Small intestine (tissue), 7 donors: ENCODE results near the gene PCDHA8. TPM values are rescaled to one million over a fixed set of nuclear protein-coding genes. Genes with fewer than 3 reads are reported as not detected.
"Not testable (repeated sequence)": the region's sequence is repeated elsewhere in the genome, so short reads cannot be mapped to it uniquely, and the experiment has no call there.

Experiments
- DNase-seq, 2 donors: peaks; one replicate each; pipeline versions ENCODE4 v3.0.0 to v3.0.0-alpha.2; 2013
- FAIRE-seq: peaks from 2 replicates; lab custom pipeline; 2012; peaks lifted over from hg19 to GRCh38; lab: Jason Lieb, UNC
- H3K27ac ChIP-seq, 3 donors: one replicate each; pipeline ENCODE4 v1.5.1; 2013; ENCODE audit warnings: low read length in 2 of 3, mild to moderate bottlenecking in 2 of 3, control low read depth in 1 of 3, inconsistent platforms in 1 of 3, low read depth in 1 of 3, moderate library complexity in 1 of 3
- H3K27me3 ChIP-seq, 3 donors: one replicate each; pipeline ENCODE4 v1.6.1; 2013; ENCODE audit warnings: low read length in 3 of 3, inconsistent platforms in 1 of 3; ENCODE audit not compliant: control insufficient read depth in 3 of 3, insufficient read depth in 3 of 3
- H3K36me3 ChIP-seq, 3 donors: one replicate each; pipeline ENCODE4 v1.6.1; 2013; ENCODE audit warnings: low read length in 3 of 3, inconsistent platforms in 1 of 3, low read depth in 1 of 3, mild to moderate bottlenecking in 1 of 3, moderate library complexity in 1 of 3; ENCODE audit not compliant: control insufficient read depth in 3 of 3, insufficient read depth in 2 of 3
- H3K4me1 ChIP-seq, 3 donors: one replicate each; pipeline ENCODE4 v1.6.1; 2013; ENCODE audit warnings: low read length in 2 of 3, inconsistent platforms in 1 of 3, low read depth in 1 of 3, mild to moderate bottlenecking in 1 of 3, moderate library complexity in 1 of 3; ENCODE audit not compliant: control insufficient read depth in 3 of 3, insufficient read depth in 2 of 3
- H3K4me3 ChIP-seq, 3 donors: one replicate each; pipeline ENCODE4 v1.5.1; 2013; ENCODE audit warnings: low read length in 3 of 3, control low read depth in 1 of 3, inconsistent platforms in 1 of 3, low read depth in 1 of 3, mild to moderate bottlenecking in 1 of 3, moderate library complexity in 1 of 3
- H3K9me3 ChIP-seq, 2 donors: one replicate each; pipeline ENCODE4 v1.6.1; 2013; ENCODE audit warnings: low read depth in 1 of 2, low read length in 1 of 2; ENCODE audit not compliant: control insufficient read depth in 2 of 2, insufficient read depth in 1 of 2
- WGBS, 3 donors: extraction: QIAGEN DNeasy Blood & Tissue Kit; methylation state at CpG; one replicate each; pipeline ENCODE4 v1.1.7; 2013; 5-methylcytosine and 5-hydroxymethylcytosine counted together
- polyA plus RNA-seq, 4 donors: library from polyadenylated mRNA; stranded (reverse) in 3 of 4; unstranded in 1 of 4; fragments of 200-250 nt in 3 of 4; fragments of 120-200 nt in 1 of 4; gene quantifications; one replicate each; pipeline versions ENCODE4 v1.2.1 to v1.2.3, GENCODE V29; 2013
- donor health status: healthy with polysubstance abuse.
- donor health status: control.
- donor health status: control.
- donor health status: Bipolar disorder and iron deficiency.
- donor health status: healthy.

PCDHA8 gene
- polyA plus RNA-seq, 4 donors = 0.04 to 0.06 TPM; not detected in 2

DNA sequence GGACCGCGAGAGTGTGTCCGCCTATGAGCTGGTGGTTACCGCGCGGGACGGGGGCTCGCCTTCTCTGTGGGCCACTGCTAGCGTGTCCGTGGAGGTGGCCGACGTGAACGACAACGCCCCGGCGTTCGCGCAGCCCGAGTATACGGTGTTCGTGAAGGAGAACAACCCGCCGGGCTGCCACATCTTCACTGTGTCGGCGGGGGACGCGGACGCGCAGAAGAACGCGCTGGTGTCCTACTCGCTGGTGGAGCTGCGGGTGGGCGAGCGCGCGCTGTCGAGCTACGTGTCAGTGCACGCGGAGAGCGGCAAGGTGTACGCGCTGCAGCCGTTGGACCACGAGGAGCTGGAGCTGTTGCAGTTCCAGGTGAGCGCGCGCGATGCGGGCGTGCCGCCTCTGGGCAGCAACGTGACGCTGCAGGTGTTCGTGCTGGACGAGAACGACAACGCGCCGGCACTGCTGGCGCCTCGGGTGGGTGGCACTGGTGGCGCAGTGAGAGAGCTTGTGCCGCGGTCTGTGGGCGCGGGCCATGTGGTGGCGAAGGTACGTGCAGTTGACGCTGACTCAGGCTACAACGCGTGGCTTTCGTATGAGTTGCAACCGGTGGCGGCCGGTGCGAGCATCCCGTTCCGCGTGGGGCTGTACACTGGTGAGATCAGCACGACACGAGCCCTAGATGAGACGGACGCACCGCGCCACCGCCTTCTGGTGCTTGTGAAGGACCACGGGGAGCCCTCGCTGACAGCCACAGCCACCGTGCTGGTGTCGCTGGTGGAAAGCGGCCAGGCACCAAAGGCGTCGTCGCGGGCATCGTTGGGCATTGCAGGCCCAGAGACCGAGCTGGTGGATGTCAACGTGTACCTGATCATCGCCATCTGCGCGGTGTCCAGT, 5.1 kb upstream of the PCDHA8 start:
- H3K27me3 ChIP-seq = no peaks in the 10 kb centered on the region
- peaks cover 3 to 38% of the 10 kb centered on the region in 2 donors for H3K9me3 ChIP-seq
- H3K4me1 ChIP-seq = no peaks in the 10 kb centered on the region
- whole genome bisulfite sequencing, 3 donors = 55 to 73% (median 65%) methylated on average over 103 of the region's 103 CpGs
- H3K4me3 ChIP-seq = no peak overlapping the region
- no peak for FAIRE-seq
- no peak overlapping the region for H3K27ac ChIP-seq
- H3K36me3 ChIP-seq = no peaks in the 10 kb centered on the region
- DNase-seq = no peak

DNA sequence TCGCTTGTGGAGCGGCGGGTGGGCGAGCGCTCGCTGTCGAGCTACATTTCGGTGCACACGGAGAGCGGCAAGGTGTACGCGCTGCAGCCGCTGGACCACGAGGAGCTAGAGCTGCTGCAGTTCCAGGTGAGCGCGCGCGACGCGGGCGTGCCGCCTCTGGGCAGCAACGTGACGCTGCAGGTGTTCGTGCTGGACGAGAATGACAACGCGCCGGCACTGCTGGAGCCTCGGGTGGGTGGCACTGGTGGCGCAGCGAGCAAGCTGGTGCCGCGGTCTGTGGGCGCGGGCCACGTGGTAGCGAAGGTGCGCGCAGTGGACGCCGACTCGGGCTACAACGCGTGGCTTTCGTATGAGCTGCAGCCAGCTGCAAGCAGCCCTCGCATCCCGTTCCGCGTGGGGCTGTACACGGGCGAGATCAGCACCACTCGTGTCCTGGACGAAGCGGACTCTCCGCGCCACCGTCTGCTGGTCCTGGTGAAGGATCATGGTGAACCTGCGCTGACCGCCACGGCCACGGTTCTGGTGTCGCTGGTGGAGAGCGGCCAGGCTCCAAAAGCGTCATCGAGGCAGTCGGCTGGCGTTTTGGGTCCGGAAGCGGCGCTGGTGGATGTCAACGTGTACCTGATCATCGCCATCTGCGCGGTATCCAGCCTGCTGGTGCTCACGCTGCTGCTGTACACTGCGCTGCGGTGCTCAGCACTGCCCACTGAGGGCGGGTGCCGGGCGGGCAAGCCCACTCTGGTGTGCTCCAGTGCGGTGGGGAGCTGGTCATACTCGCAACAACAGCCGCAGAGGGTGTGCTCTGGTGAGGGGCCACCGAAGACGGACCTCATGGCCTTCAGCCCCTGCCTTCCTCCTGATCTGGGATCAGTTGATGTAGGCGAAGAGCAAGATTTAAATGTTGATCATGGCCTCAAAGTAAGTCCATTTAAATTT, 2.1 kb downstream of the PCDHA8 start:
- FAIRE-seq (no peak), DNase-seq (no peak)
- Histone ChIP-seq H3K36me3 (no peaks in the 10 kb centered on the region), H3K27me3 (no peaks in the 10 kb centered on the region), H3K4me3 (no peak overlapping the region), H3K27ac (no peak overlapping the region), H3K4me1 (no peaks in the 10 kb centered on the region), H3K9me3 (peaks cover 0 to 26% of the 10 kb centered on the region in 2 donors)
- WGBS, 3 donors = 57 to 78% methylated on average over 87 of the region's 87 CpGs; no CpG with 5 or more reads in 1 of the 3 donors

GRCh38 chr5:140848139-140849102, 7.4 kb downstream of the PCDHA8 start, which contains the start of gene PCDHA9:
PCDHA9 (plus strand) TSS chr5:140848382; CDS start chr5:140848496, 114 bp downstream.
- not testable (repeated sequence) for DNase-seq, H3K27me3 ChIP-seq, FAIRE-seq, H3K36me3 ChIP-seq, H3K4me1 ChIP-seq, H3K4me3 ChIP-seq, H3K27ac ChIP-seq
- peaks cover 0 to 13% of the 10 kb centered on the region in 2 donors for H3K9me3 ChIP-seq
- WGBS, 3 donors = 25 to 45% methylated on average over 37 to 46 of the region's 48 CpGs; no CpG with 5 or more reads in 1 of the 3 donors

DNA sequence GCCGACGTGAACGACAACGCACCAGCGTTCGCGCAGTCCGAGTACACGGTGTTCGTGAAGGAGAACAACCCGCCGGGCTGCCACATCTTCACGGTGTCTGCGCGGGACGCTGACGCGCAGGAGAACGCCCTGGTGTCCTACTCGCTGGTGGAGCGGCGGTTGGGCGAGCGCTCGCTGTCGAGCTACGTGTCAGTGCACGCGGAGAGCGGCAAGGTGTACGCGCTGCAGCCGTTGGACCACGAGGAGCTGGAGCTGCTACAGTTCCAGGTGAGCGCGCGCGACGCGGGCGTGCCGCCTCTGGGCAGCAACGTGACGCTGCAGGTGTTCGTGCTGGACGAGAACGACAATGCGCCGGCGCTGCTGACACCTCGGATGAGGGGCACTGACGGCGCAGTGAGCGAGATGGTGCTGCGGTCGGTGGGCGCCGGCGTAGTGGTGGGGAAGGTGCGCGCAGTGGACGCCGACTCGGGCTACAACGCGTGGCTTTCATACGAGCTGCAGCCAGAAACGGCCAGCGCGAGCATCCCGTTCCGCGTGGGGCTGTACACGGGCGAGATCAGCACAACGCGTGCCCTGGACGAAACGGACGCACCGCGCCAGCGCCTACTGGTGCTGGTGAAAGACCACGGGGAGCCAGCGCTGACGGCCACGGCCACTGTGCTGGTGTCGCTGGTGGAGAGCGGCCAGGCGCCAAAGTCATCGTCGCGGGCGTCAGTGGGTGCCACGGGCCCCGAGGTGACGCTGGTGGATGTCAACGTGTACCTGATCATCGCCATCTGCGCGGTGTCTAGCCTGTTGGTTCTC, 9.0 kb downstream of the PCDHA8 start:
- H3K27ac ChIP-seq, H3K36me3 ChIP-seq, H3K4me3 ChIP-seq, DNase-seq, H3K27me3 ChIP-seq, FAIRE-seq, H3K4me1 ChIP-seq: not testable (repeated sequence)
- H3K9me3 ChIP-seq = peaks cover 0 to 12% of the 10 kb centered on the region in 2 donors
- whole genome bisulfite sequencing, 3 donors = 55 to 80% methylated on average over 97 to 101 of the region's 101 CpGs; no CpG with 5 or more reads in 1 of the 3 donors

DNA sequence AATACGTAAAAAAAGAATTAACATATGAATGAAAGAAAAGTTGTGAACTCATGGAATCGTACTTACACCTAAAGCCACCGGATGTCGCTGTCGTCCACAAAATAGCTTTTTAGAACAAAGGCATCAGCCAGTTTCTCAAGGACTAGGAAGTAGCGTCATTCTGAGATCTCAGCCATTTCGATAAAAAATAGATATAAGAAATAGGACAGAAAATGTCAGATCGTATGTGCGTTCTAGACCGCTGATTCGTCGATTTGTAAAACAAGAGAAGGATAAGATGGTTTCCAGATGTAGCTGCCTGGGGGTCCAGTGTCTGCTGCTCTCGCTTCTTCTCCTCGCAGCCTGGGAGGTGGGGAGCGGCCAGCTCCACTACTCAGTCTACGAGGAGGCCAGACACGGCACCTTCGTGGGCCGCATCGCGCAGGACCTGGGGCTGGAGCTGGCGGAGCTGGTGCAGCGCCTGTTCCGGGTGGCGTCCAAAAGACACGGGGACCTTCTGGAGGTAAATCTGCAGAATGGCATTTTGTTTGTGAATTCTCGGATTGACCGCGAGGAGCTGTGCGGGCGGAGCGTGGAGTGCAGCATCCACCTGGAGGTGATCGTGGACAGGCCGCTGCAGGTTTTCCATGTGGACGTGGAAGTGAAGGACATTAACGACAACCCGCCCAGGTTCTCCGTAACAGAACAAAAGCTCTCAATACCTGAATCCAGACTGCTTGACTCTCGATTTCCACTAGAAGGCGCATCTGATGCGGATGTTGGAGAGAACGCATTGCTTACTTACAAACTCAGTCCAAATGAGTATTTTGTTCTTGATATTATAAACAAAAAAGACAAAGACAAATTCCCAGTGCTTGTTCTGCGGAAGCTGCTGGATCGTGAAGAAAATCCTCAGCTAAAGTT, 15.0 kb downstream of the PCDHA8 start, which contains the start of gene PCDHA10:
Gene PCDHA10 (plus strand): TSS at position 126 of the 903 bp plus-strand sequence. CDS start 152 bp downstream, at position 278.
- H3K27me3 ChIP-seq = no peaks in the 10 kb centered on the region
- no peaks in the 10 kb centered on the region for H3K4me1 ChIP-seq
- DNase-seq (no peak), FAIRE-seq (no peak)
- WGBS, 3 donors = 29 to 53% methylated on average over 44 of the region's 44 CpGs; no CpG with 5 or more reads in 1 of the 3 donors
- no peaks in the 10 kb centered on the region for H3K36me3 ChIP-seq
- H3K9me3 ChIP-seq = peaks cover 0 to 7% of the 10 kb centered on the region in 2 donors
- no peak within 1 kb of the TSS for H3K27ac ChIP-seq
- H3K4me3 ChIP-seq = no peak within 1 kb of the TSS

DNA sequence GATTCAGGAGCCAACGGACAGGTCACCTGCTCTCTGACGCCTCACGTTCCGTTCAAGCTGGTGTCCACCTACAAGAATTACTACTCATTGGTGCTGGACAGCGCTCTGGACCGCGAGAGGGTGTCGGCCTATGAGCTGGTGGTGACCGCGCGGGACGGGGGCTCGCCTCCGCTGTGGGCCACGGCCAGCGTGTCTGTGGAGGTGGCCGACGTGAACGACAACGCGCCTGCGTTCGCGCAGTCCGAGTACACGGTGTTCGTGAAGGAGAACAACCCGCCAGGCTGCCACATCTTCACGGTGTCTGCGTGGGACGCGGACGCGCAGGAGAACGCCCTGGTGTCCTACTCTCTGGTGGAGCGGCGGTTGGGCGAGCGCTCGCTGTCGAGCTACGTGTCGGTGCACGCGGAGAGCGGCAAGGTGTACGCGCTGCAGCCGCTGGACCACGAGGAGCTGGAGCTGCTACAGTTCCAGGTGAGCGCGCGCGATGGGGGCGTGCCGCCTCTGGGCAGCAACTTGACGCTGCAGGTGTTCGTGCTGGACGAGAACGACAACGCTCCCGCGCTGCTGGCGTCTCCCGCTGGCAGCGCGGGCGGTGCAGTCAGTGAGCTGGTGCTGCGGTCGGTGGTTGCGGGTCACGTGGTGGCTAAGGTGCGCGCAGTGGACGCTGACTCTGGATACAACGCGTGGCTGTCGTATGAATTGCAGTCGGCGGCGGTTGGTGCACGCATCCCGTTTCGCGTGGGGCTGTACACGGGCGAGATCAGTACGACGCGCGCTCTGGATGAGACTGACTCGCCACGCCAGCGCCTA, 16.4 kb downstream of the PCDHA8 start:
- H3K27me3 ChIP-seq = peaks cover 0 to under 1% (median 0%) of the 10 kb centered on the region in 3 donors
- DNase-seq (no peak), FAIRE-seq (no peak)
- no peaks in the 10 kb centered on the region for H3K4me1 ChIP-seq
- H3K9me3 ChIP-seq = peaks cover 0 to 19% of the 10 kb centered on the region in 2 donors
- H3K36me3 ChIP-seq = no peaks in the 10 kb centered on the region
- no peak overlapping the region for H3K27ac ChIP-seq
- 63 to 80% methylated on average over 86 to 94 of the region's 94 CpGs; no CpG with 5 or more reads in 1 of the 3 donors for WGBS, 3 donors
- no peak overlapping the region for H3K4me3 ChIP-seq
